GM18870 (cell line): ENCODE data around the gene PPWD1.

Source experiments
- ATAC-seq: cut with Tn5 transposase; IDR thresholded peaks from one replicate; pipeline ENCODE4 v1.9.1; 2021; ENCODE audit warnings: moderate library complexity; ENCODE audit not compliant: unreplicated experiment

The PPWD1 gene

DNA sequence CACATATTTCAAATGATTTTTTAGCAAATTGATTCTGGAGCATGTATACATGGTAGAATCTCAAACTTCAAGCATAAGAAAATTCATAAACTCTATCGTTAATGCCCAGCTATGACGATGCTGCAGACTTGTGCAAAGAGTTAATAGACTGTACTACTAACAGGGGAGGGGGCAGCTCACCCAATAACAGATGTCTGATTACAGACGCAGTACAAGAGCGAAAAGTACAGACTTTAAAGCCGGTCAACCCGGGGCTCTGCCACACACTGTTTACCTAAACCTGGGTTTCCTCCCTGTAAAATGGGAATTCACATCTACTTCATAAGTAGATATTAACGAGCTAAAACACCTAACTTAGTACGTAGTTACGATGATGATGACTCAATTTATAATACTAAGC lies 60.4 kb downstream of the PPWD1 start:
- ATAC-seq, result no peak

DNA sequence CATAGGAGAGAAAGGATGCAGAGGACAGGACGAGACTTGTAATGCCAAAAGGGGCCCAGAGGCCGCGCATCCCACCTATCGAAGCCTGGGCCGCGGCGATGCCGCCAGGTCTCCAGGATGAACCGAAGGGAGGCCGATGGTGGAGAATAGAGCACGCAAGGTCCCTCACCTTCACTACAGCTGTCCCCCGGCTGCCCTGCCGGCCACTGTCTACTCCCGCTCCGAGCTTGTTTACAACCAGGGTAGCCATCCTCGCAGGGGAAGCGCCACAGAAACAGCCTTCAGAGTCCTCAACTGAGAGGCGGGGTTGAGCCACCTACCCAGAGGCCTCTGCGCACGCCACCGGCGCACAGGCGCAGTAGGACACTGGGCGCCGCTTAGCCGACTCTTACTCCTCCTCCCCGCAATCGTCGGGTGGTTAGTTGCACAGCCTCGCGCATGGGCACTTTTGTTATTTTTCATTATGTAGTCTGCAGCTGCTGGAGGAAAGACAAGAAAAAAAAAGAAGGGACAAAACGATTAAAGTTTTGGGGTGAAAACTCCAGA lies 61.0 kb downstream of the PPWD1 start, which contains the start of gene TRIM23:
Gene TRIM23, minus strand, starts transcription at position 309 of the 546 bp plus-strand sequence. Its CDS starts 59 bp downstream, at position 250.
- peak; percentile 85 for ATAC-seq

DNA sequence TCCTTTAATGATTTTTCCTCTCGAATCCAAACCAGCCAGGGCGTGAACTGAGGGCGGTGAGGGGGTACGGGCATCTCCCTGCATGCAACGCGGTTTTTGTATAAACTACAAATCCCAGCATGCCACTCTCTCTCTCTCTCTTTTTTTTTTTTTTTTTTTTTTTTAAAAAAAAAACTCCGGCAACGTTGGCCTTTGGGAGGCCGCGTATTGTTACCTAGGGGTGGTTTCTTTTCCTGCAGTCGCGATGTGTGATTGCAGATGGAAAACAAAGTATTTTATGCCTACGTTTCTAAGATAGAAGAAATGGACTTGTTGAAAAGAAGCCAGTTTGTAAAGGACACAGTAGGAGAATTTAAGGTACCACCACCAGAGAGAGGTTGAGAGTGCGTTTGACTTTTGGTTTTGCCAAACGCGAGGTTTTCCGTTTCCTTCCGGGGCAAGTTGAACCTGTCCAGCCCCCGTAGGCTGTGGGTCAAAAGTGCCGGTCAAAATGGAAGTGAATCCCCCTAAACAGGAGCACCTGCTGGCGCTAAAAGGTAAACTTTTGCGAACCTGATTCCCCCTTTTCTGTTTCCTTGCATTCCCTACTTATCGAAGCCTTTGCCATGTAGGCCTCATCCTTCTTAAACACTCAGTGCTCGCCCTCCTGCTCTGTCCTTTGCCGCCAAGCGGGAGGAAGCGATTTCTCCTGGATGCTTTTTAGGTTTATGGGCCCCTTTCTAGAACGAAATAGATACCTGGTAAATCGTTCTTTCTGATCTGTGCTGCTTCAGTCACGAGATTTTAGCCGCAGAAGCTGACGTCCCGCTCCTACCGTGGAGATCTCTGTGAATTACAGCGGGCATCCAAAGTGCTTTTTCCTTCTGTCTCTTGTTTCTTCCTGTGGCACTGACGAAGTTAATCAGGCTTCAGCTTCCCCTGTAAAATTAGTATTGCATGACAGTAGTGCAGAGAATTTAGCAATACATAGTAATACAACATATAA lies 61.8 kb downstream of the PPWD1 start, which contains the start of the genes SHLD3 and TRAPPC13:
Gene SHLD3, plus strand, starts transcription at position 457 of the 985 bp plus-strand sequence. CDS start 4,561 bp downstream, outside the sequence.
Gene TRAPPC13, plus strand, starts transcription at position 457 of the 985 bp plus-strand sequence. Its CDS starts 34 bp downstream, at position 491.
- ATAC-seq, result peak; percentile 76

DNA sequence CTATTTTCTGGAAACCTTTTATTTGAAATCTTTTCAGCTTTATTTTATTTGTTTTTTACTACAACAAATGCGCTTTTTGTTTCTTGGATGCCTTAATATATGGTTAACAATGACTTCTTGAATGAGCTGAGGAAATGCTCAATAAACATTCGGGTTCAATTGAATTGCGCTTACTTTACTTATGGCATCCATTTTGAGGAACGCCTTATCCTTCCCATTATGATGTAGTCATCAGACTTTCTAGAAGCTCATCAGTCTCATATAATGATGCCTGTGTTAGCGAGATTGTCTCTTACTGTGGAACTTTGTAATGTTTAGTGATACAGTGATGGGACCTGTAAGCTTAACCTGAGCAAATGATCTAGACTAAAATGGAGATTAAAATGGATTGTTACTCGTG lies 62.6 kb downstream of the PPWD1 start:
- no peak for ATAC-seq

DNA sequence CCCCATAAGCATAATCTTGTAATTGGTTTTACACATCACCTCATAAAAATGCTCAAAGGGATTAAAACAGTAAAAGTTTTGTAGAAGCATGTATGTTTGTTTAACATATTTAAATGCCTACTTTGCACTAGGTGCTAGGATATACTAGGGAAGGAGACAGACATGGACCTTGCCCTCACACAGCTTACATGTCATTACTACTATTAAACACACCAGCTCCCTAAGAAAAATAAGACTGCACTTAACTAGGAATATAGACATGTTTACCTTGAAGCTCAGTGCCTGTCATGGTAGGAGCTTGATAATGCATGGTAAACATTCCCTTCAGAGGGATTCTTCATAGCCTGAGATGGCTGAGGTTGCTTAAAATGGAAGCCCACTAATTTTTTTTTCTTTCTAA lies 67.9 kb downstream of the PPWD1 start:
- no peak for ATAC-seq
